ENCODE measurements around the gene CDNF. TPM values are rescaled to one million over a fixed set of nuclear protein-coding genes. Genes with fewer than 3 reads are reported as not detected.

The CDNF gene
- total RNA-seq, result 1 to 10 TPM; 2.6 to 9.4 (median 3.8) TPM

GRCh38 chr10:14837757-14838581, at the start of gene CDNF, which contains the start of the genes HSPA14 and MSANTD7:
TSS of gene CDNF (minus strand) at chr10:14838037. CDS start at chr10:14837946, 91 bp downstream.
TSS of gene HSPA14 (plus strand) at chr10:14838306. CDS start at chr10:14838403, 97 bp downstream.
TSS of gene MSANTD7 (plus strand) at chr10:14838306. CDS start at chr10:14842285, 3,979 bp downstream.
- TF ChIP-seq CTCF (IDR thresholded peaks at IDR 0.05), result peak in 1 of 6 experiments; percentile 22
- peak; percentile 30 to 93 for TF ChIP-seq POLR2A (IDR thresholded peaks at IDR 0.05)
- peak; percentile 99 for DNase-seq
- peaks cover 11 to 15% of the 10 kb centered on the region in 2 donors for H3K4me1 ChIP-seq
- H3K4me3 ChIP-seq (replicated peaks in 1 of 3), result peak within 1 kb of the TSS; percentile 71 to 94 (median 77)
- peaks cover 8 to 9% of the 10 kb centered on the region in 2 donors for H3K36me3 ChIP-seq
- WGBS, 2 donors, result 0% methylated on average over 6 to 43 of the region's 72 CpGs
- H3K9me3 ChIP-seq, result no peaks in the 10 kb centered on the region
- intact Hi-C loops (cut with DNase I), result no loop called here
- peak within 1 kb of the TSS; percentile 94 to 96 (median 96) for H3K27ac ChIP-seq
- H3K27me3 ChIP-seq, result no peaks in the 10 kb centered on the region

GRCh38 chr10:14884082-14884481, 46.2 kb upstream of the CDNF start:
- H3K27me3 ChIP-seq, result no peaks in the 10 kb centered on the region
- no peak overlapping the region for H3K4me3 ChIP-seq (replicated peaks in 1 of 3)
- no peaks in the 10 kb centered on the region for H3K9me3 ChIP-seq
- H3K4me1 ChIP-seq, result peaks cover 4 to 6% of the 10 kb centered on the region in 2 donors
- no peaks in the 10 kb centered on the region for H3K36me3 ChIP-seq
- intact Hi-C loops (cut with DNase I), result no loop called here
- TF ChIP-seq CTCF (IDR thresholded peaks at IDR 0.05), result no peak
- no peak overlapping the region for H3K27ac ChIP-seq
- no peak for DNase-seq
- 85 to 86% methylated on average over 3 of the region's 3 CpGs for WGBS, 2 donors

- no peaks in the 10 kb centered on the region for H3K9me3 ChIP-seq
- TF ChIP-seq POLR2A (IDR thresholded peaks at IDR 0.05), result no peak
- TF ChIP-seq CTCF (IDR thresholded peaks at IDR 0.05), result no peak
- no peak overlapping the region for H3K4me3 ChIP-seq (replicated peaks in 1 of 3)
- H3K4me1 ChIP-seq, result peaks cover 9 to 16% of the 10 kb centered on the region in 2 donors
- no peak overlapping the region for H3K27ac ChIP-seq
- DNase-seq, result no peak
- H3K27me3 ChIP-seq, result no peaks in the 10 kb centered on the region
- intact Hi-C loops (cut with DNase I), result no loop called here
- no peaks in the 10 kb centered on the region for H3K36me3 ChIP-seq
- WGBS, 2 donors, result 54 to 55% methylated on average over 7 of the region's 7 CpGs
Measured at GRCh38 chr10:14880229-14880628, 42.4 kb upstream of the CDNF start.

GRCh38 chr10:14879928-14880193, 42.0 kb upstream of the CDNF start:
- peaks cover 9 to 16% of the 10 kb centered on the region in 2 donors for H3K4me1 ChIP-seq
- intact Hi-C loops (cut with DNase I), result loop anchor here (5.0 kb wide), 1 partner anchor 212 kb away; no protein-coding TSS in a partner anchor
- H3K36me3 ChIP-seq, result no peaks in the 10 kb centered on the region
- no peak overlapping the region for H3K27ac ChIP-seq
- TF ChIP-seq POLR2A (IDR thresholded peaks at IDR 0.05), result no peak
- no peak for TF ChIP-seq CTCF (IDR thresholded peaks at IDR 0.05)
- H3K9me3 ChIP-seq, result no peaks in the 10 kb centered on the region
- WGBS, 2 donors, result 3 to 4% methylated on average over 5 of the region's 5 CpGs
- no peaks in the 10 kb centered on the region for H3K27me3 ChIP-seq
- DNase-seq, result no peak
- no peak overlapping the region for H3K4me3 ChIP-seq (replicated peaks in 1 of 3)

Data from thyroid gland (tissue), 4 donors.